Measurements from ENCODE around the gene CELSR1. TPM values are rescaled to one million over a fixed set of nuclear protein-coding genes. Genes with fewer than 3 reads are reported as not detected.

CELSR1 gene
- total RNA-seq, 1 donor from 2014 or later = 0.39 TPM

DNA sequence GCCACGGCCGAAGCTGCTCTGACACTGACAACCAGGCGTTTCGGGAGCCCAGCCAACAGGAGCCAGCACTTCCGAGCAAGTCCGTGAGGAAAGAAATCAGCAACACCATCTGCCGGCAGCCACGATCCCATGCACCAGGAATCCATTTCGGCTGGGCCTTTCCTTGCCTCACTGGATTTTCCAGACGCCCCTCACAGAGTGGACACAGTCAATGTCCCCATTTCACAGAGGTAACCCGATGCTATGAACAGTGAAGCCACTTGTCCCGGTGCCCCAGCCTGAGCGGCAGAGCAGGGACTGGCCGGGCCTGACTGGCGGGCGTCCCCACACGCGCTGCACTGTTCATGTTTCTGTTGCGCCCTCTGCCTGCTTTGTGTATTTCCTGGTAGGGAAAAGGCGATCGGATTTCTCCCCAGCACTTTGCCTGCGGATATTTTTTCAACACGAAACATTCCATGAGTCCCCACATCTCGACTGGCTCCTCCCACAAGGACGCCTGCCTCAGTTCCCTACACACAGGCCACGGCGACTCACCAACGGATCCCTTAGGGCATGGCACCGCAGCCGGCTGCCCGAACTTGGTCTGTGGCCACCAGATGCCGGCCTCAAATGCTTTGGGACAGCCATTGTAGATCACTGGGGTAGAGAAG is 146.6 kb downstream of the CELSR1 start:
- no peaks in the 10 kb centered on the region for H3K9me3 Mint-ChIP-seq
- no peak for DNase-seq (ENCODE audit: low spot score)
- no peaks in the 10 kb centered on the region for H3K36me3 Mint-ChIP-seq (ENCODE audit: low read depth)
- no peak overlapping the region for H3K4me3 Mint-ChIP-seq
- H3K27me3 Mint-ChIP-seq (ENCODE audit: insufficient read depth) = peaks cover 2% of the 10 kb centered on the region
- H3K4me1 Mint-ChIP-seq (ENCODE audit: low read depth) = no peaks in the 10 kb centered on the region
- intact Hi-C loops (cut with micrococcal nuclease) = no loop called here
- no peak overlapping the region for H3K27ac Mint-ChIP-seq

DNA sequence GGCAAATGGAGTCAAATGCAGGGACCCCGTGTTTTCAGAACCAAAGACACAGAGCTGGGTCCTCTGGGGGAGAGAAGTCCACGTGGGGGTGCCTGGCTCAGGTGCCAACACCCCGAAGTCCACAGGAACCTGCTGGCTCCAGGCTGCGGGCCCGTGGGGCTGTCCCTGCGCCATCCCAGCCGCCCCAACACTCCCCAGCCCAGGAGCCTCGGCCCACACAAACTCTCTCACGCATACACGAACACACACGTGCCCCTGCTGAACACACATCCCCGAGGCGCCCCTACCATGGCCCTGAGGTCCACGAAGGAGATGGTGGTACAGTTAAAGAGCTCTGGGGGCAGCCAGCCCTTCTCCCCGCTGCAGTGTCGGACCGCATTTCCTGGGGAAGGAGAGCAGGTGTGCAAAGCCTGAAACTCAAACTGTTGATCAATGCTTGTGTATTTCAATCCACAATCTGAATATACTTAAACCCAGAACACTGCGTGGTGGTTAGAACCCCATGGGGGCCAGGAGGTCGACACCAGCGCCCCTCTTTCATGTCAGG is 147.2 kb downstream of the CELSR1 start:
- Mint-ChIP-seq H3K27ac (no peak overlapping the region), H3K9me3 (no peaks in the 10 kb centered on the region), H3K27me3 (ENCODE audit: insufficient read depth) (peaks cover 2% of the 10 kb centered on the region), H3K4me3 (no peak overlapping the region), H3K4me1 (ENCODE audit: low read depth) (no peaks in the 10 kb centered on the region), H3K36me3 (ENCODE audit: low read depth) (no peaks in the 10 kb centered on the region)
- no peak for DNase-seq (ENCODE audit: low spot score)
- intact Hi-C loops (cut with micrococcal nuclease) = no loop called here

DNA sequence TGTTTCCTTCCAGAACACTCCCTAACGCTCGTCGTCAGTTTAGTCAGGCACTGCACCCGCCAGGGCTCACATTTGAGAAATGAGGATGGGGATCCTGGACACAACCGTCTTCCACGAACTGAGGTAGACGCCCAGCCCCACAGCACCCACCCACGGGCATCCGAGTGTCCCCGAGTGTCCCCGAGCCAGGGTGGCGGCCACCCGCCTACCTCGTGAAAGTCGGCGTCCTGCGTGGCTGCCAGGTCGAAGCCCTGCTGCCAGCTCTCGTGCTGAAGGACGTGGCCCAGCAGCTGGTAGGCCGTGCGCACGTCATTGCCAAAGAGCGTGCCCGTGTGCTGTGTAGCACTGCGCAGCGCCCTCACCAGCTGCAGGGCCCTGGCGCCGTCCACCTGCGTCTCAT is 148.3 kb downstream of the CELSR1 start:
- Mint-ChIP-seq H3K27ac (no peak overlapping the region), H3K27me3 (ENCODE audit: insufficient read depth) (peaks cover 2% of the 10 kb centered on the region), H3K4me3 (no peak overlapping the region), H3K36me3 (ENCODE audit: low read depth) (no peaks in the 10 kb centered on the region), H3K9me3 (no peaks in the 10 kb centered on the region), H3K4me1 (ENCODE audit: low read depth) (no peaks in the 10 kb centered on the region)
- intact Hi-C loops (cut with micrococcal nuclease) = no loop called here
- DNase-seq (ENCODE audit: low spot score) = no peak

DNA sequence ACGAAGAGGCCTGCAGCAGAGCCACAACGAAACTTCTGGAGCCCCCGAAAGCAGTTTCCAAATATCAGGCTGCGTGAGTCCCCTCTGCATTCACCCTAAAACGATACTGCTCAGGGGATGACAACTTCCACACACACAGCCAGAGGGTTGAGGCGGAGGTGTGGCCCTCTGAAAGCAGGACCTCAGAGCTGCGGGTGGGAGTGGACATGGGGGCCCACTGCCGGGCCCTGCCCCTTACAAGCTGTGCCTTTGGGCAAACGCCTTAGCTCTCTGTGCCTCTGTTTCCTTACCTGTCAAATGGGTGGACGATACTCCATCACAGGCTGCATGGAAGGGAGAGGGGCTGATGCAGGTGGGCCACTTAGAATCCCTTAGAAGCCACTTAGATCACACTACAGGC is 148.8 kb downstream of the CELSR1 start:
- Mint-ChIP-seq H3K4me1 (ENCODE audit: low read depth) (no peaks in the 10 kb centered on the region), H3K4me3 (no peak overlapping the region), H3K36me3 (ENCODE audit: low read depth) (no peaks in the 10 kb centered on the region), H3K9me3 (no peaks in the 10 kb centered on the region), H3K27me3 (ENCODE audit: insufficient read depth) (peaks cover 2% of the 10 kb centered on the region), H3K27ac (no peak overlapping the region)
- DNase-seq (ENCODE audit: low spot score) = no peak
- intact Hi-C loops (cut with micrococcal nuclease) = no loop called here

DNA sequence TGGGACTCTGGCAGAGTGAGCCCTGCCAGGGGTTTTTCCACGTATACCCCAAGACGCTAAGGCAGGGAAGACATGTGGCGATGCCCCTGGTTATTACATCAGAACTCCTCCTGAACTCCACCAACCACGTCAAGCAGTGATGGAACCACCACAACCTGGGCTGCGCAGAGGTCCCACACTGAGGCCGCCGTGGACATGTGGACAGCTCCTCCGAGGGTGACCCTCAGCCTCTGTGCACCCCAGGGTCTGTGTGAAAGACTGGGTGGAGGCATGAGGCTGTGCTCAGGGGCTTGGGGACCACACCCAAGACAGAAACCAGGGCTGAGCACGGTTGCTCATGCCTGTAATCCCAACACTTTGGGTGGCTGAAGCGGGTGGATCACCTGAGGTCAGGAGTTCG is 149.7 kb downstream of the CELSR1 start:
- Mint-ChIP-seq H3K36me3 (ENCODE audit: low read depth) (no peaks in the 10 kb centered on the region), H3K9me3 (no peaks in the 10 kb centered on the region), H3K27ac (no peak overlapping the region), H3K27me3 (ENCODE audit: insufficient read depth) (peaks cover 2% of the 10 kb centered on the region), H3K4me3 (no peak overlapping the region), H3K4me1 (ENCODE audit: low read depth) (no peaks in the 10 kb centered on the region)
- no peak for DNase-seq (ENCODE audit: low spot score)
- intact Hi-C loops (cut with micrococcal nuclease) = no loop called here

DNA sequence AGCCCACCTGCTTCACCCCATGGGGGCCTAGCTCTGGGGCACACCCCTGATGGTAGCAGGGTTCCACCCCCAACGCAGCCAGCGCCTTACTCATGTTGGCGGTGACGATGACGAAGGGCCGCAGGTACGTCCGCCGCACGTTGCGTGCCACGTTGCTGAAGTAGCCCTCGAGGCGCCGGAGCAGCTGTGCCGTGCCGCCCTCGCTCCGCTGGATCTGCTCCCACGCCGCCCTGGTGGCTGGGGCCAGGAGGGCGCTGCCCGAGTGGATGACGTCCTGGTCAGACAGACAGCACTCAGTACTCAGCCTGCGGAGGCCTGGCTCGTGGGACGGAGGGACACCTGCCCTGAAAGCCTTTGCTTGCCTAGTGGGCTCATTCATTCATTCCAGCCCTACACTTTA is 151.1 kb downstream of the CELSR1 start:
- no peak overlapping the region for H3K4me3 Mint-ChIP-seq
- no peaks in the 10 kb centered on the region for H3K4me1 Mint-ChIP-seq (ENCODE audit: low read depth)
- H3K27me3 Mint-ChIP-seq (ENCODE audit: insufficient read depth) = no peaks in the 10 kb centered on the region
- no peaks in the 10 kb centered on the region for H3K9me3 Mint-ChIP-seq
- H3K27ac Mint-ChIP-seq = no peak overlapping the region
- intact Hi-C loops (cut with micrococcal nuclease) = no loop called here
- H3K36me3 Mint-ChIP-seq (ENCODE audit: low read depth) = no peaks in the 10 kb centered on the region
- DNase-seq (ENCODE audit: low spot score) = no peak

DNA sequence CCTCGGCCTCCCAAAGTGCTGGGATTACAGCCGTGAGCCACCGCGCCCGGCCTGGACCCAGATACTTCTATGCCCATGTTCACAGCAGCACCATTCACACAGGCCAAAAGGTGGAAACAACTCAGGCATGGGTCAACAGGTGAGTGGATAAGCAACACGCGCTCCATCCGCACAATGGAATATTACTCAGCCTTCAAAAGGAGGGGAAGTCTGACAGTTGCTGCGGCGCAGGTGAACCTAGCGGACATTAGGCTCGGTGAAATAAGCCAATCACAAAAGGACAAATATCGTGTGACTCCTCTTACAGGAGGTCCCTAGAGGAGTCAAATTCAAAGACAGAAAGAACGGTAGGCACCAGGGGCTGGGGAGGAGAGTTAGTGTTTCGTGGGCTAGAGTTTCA is 154.9 kb downstream of the CELSR1 start:
- intact Hi-C loops (cut with micrococcal nuclease) = no loop called here
- no peaks in the 10 kb centered on the region for H3K27me3 Mint-ChIP-seq (ENCODE audit: insufficient read depth)
- H3K9me3 Mint-ChIP-seq = no peaks in the 10 kb centered on the region

DNA sequence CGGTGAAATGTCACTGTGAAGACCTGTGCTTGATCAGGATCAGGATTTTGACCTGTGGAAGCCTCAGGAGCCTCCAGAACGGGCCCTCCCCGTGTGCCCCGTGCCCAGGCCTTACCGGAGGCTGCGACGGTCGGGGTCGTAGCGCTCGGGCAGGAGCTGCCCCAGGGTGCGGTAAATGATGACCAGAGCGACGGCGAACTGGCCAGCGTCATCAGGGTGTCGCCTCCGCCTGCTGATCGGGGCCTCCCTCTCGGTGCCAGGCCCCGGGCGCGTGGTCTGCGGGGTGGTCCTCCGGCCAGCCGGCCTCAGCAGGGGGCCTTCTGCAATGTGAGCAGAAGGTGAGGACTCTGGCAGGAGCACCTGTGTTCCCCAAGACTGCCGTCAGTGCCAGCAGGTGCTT is 155.7 kb downstream of the CELSR1 start:
- Mint-ChIP-seq H3K27ac (no peak overlapping the region), H3K4me1 (ENCODE audit: low read depth) (no peaks in the 10 kb centered on the region), H3K36me3 (ENCODE audit: low read depth) (no peaks in the 10 kb centered on the region), H3K27me3 (ENCODE audit: insufficient read depth) (no peaks in the 10 kb centered on the region), H3K9me3 (no peaks in the 10 kb centered on the region), H3K4me3 (no peak overlapping the region)
- intact Hi-C loops (cut with micrococcal nuclease) = no loop called here
- DNase-seq (ENCODE audit: low spot score) = no peak

More for the DNA sequence above, 154.9 kb downstream of the CELSR1 start:
- Mint-ChIP-seq H3K36me3 (ENCODE audit: low read depth) (no peaks in the 10 kb centered on the region), H3K4me3 (no peak overlapping the region), H3K4me1 (ENCODE audit: low read depth) (no peaks in the 10 kb centered on the region), H3K27ac (no peak overlapping the region)
- DNase-seq (ENCODE audit: low spot score) = no peak

DNA sequence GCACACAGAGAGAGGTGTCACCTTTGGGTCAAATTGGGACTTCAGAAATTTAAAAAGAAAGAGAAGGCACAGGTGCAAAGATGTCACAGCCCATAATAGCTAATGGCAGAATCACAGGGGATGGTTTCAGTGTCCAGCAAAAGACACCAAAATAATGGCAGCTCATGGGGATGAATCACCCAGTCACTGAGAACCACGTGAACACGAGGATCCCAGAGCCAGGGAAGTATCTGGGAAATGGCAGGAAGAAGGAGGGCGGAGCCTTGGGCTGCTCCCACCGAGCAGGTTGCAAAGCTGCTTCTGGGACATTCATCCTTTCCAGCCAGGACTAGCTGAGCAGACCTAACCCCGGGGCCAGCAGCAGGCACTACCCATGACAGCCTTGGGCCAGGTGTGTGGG is 156.3 kb downstream of the CELSR1 start:
- H3K27ac Mint-ChIP-seq = no peak overlapping the region
- H3K4me3 Mint-ChIP-seq = no peak overlapping the region
- no peaks in the 10 kb centered on the region for H3K27me3 Mint-ChIP-seq (ENCODE audit: insufficient read depth)
- no peak for DNase-seq (ENCODE audit: low spot score)
- intact Hi-C loops (cut with micrococcal nuclease) = no loop called here
- no peaks in the 10 kb centered on the region for H3K4me1 Mint-ChIP-seq (ENCODE audit: low read depth)
- H3K36me3 Mint-ChIP-seq (ENCODE audit: low read depth) = no peaks in the 10 kb centered on the region
- H3K9me3 Mint-ChIP-seq = peaks cover 2% of the 10 kb centered on the region

DNA sequence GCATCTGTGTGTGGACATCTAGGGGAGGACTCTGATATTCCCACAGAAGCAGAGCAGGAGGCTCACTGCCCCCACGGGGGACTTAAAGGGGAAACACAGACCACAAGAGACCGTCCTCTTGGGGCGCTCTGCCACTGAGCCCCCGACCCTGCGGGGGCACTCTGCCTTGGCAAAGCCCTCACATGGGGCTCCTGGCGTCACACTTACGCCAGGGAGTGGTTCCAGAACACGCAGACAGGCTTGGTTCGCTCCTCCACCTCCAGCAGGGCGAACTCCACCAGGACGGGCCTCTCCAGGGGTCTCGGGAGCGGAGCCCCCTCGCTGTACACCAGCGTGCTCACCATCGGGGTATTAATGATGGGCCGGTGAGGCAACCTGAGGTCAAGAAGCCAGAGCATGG is 156.8 kb downstream of the CELSR1 start:
- Mint-ChIP-seq H3K4me1 (ENCODE audit: low read depth) (no peaks in the 10 kb centered on the region), H3K27me3 (ENCODE audit: insufficient read depth) (no peaks in the 10 kb centered on the region), H3K4me3 (no peak overlapping the region), H3K36me3 (ENCODE audit: low read depth) (no peaks in the 10 kb centered on the region), H3K27ac (no peak overlapping the region), H3K9me3 (peaks cover 7% of the 10 kb centered on the region)
- intact Hi-C loops (cut with micrococcal nuclease) = no loop called here
- DNase-seq (ENCODE audit: low spot score) = no peak

DNA sequence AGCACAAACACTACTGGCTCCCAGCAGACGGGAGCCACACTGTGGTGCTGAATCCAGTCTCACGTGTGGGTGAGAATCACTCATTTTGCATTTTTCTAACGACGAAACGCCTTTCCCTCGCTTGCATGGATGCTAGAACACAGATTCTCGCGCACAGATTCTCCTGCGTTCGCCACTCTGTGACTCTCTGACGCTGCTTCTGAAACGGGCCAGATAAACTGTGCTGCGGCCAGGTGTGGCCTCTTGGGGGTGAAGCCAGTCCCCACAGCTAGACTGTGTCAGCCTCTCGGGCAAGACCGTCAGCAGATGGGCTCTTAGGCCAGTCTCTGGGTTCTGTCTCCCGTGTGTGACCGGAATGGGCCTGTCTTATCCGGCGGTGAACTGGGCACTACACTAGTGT is 157.4 kb downstream of the CELSR1 start:
- Mint-ChIP-seq H3K4me1 (ENCODE audit: low read depth) (no peaks in the 10 kb centered on the region), H3K4me3 (no peak overlapping the region), H3K27ac (no peak overlapping the region), H3K36me3 (ENCODE audit: low read depth) (no peaks in the 10 kb centered on the region), H3K9me3 (peaks cover 7% of the 10 kb centered on the region), H3K27me3 (ENCODE audit: insufficient read depth) (no peaks in the 10 kb centered on the region)
- intact Hi-C loops (cut with micrococcal nuclease) = no loop called here
- DNase-seq (ENCODE audit: low spot score) = no peak

DNA sequence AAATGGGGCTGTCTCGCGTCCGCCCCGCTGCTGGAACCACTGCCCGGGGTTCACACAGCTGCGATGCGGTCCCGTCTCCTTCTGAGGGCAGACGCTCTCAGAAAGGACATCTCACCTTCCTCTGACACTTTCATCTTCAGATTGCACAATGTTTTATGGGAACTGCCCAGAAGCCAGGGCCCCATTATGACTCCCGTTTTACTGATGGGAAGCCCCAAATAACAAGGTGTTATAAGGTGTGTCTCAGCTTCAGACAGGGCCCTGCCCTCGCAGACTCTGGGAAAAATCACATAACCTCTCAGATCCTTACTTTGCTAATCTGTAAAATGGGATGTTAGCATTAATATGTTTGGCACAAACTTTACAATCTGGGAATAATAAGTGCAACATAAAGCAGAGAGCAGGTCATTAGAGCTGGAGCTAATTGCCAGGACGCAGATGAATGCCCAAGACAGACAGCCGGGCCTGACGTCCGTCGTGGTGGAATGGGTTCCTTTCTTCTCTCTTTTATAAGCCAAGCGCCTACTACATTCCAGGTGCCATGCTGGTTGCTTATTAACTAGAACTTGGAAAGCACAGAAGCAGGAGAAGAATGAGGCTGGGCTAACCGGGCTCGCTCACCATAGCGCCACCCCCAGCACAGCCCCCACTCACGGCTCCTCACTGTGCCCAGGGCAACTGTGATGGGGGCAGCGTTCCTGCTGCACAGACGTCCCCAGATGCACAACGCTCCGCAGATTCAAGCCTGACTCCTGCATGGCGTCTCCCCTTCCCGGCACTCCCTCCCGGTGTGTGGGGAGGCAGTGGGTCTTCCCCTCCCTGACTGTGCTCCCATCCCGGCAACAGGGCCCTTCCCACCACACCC is 158.1 kb downstream of the CELSR1 start:
- Mint-ChIP-seq H3K9me3 (peaks cover 7% of the 10 kb centered on the region), H3K36me3 (ENCODE audit: low read depth) (no peaks in the 10 kb centered on the region), H3K4me3 (no peak overlapping the region), H3K27me3 (ENCODE audit: insufficient read depth) (peaks cover 3% of the 10 kb centered on the region), H3K4me1 (ENCODE audit: low read depth) (peaks cover 1% of the 10 kb centered on the region), H3K27ac (no peak overlapping the region)
- intact Hi-C loops (cut with micrococcal nuclease) = no loop called here
- no peak for DNase-seq (ENCODE audit: low spot score)

DNA sequence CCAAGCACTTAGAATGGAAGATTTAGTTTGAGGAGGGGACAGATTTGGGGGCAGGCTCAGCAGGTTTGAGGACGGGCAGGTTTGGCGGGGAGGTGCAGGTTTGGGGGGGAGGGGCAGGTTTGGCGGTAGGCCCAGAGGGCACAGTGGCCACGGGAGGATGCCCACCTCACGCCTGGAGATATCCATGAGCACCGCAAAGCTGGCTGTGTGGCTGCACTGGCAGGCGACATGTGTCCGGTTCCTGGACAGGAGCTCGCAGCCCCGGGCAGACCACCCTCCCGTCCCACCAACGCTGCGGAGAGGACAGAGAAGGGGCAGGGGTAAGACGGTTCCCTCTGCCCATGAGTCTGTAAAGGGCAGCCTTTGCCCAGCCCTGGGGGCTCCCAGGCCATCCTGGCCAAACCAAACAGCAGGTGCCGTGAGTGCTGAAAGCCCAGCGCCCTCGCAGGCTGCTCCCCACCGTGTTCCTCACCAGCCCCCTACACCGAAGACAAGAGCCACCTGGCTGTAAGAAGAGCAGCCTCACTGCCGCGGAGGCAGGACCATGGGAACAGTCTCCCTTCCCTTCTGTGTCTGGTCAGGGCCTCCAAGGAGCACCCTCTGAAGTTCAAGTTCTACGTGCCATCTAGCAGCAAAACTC is 158.9 kb downstream of the CELSR1 start:
- Mint-ChIP-seq H3K36me3 (ENCODE audit: low read depth) (no peaks in the 10 kb centered on the region), H3K4me3 (no peak overlapping the region), H3K27me3 (ENCODE audit: insufficient read depth) (peaks cover 5% of the 10 kb centered on the region), H3K27ac (no peak overlapping the region), H3K9me3 (peaks cover 7% of the 10 kb centered on the region), H3K4me1 (ENCODE audit: low read depth) (peaks cover 5% of the 10 kb centered on the region)
- no peak for DNase-seq (ENCODE audit: low spot score)
- intact Hi-C loops (cut with micrococcal nuclease) = no loop called here

Data from activated T-helper 1 cell treated with anti-CD3 and anti-CD28 coated beads, Interleukin-12 subunit alpha, Interleukin-12 subunit beta, Interleukin-2, Interleukin-4 antibody, amounts not matched to agents 30 ng/mL and 10 ng/mL and 1 ng/mL, durations not matched to agents 14 hours and 24 hours and 36 hours (primary cell).